Caco-2 (cell line): ENCODE data around the gene GMNC. TPM values are rescaled to one million over a fixed set of nuclear protein-coding genes. Genes with fewer than 3 reads are reported as not detected.

Experiments
- Bru-seq: library from RNA; stranded (reverse); fragments of 400-500 nt; gene quantifications from one replicate; lab custom pipeline; 2021; lab: Mats Ljungman, UMichigan
- BruChase-seq, 2 experiments: library from RNA; stranded (reverse); fragments of 400-500 nt; gene quantifications; one replicate each; lab custom pipeline; 2021; lab: Mats Ljungman, UMichigan
- BruUV-seq: library from RNA; stranded (reverse); fragments of 400-500 nt; replicated peaks from 2 replicates; lab custom pipeline; 2021; lab: Mats Ljungman, UMichigan
- CTCF ChIA-PET: fragments of 300-600 bp; sonication (Branson Sonifier 250); formaldehyde crosslinking; loops from one replicate; lab custom pipeline; 2022; ENCODE audit warnings: antibody characterized with exemption; lab: Charles Lee
- POLR2A ChIA-PET: fragments of 300-600 bp; sonication (Branson Sonifier 250); formaldehyde crosslinking; loops from one replicate; lab custom pipeline; 2022; ENCODE audit warnings: antibody characterized with exemption; lab: Charles Lee
- DNase-seq, 2 experiments: peaks; one replicate each; pipeline versions ENCODE4 v3.0.0 to v3.0.0-alpha.2; 2020 to 2022
- H3K27me3 ChIP-seq: replicated peaks from 2 replicates; pipeline ENCODE4 v1.6.0; 2011; ENCODE audit warnings: low read length; ENCODE audit not compliant: control insufficient read depth, insufficient read depth
- H3K36me3 ChIP-seq: 2 replicates; pipeline ENCODE4 v1.5.1; 2011; ENCODE audit warnings: low read length; ENCODE audit not compliant: control insufficient read depth, insufficient read depth
- H3K4me1 ChIP-seq: fragments of 250-450 bp; sonication (Bioruptor Pico); 2 replicates; pipeline ENCODE4 v1.5.1; 2020; ENCODE audit warnings: mild to moderate bottlenecking
- H3K4me3 ChIP-seq: 2 replicates; pipeline ENCODE4 v1.5.1; 2011; ENCODE audit warnings: low read depth, mild to moderate bottlenecking, control low read depth, low read length
- H3K9me3 ChIP-seq: fragments of 250-450 bp; sonication (Bioruptor Pico); 2 replicates; pipeline ENCODE4 v1.5.1; 2020; ENCODE audit warnings: mild to moderate bottlenecking, moderate library complexity
- H3K27ac Mint-ChIP-seq: one replicate; pipeline ENCODE4 v1.8.0; 2022; ENCODE audit warnings: mixed read lengths; ENCODE audit not compliant: unreplicated experiment
- H3K27me3 Mint-ChIP-seq: one replicate; pipeline ENCODE4 v1.8.0; 2022; ENCODE audit warnings: mixed read lengths; ENCODE audit not compliant: insufficient read depth, unreplicated experiment
- H3K36me3 Mint-ChIP-seq: one replicate; pipeline ENCODE4 v1.8.0; 2022; ENCODE audit warnings: mild to moderate bottlenecking, mixed read lengths; ENCODE audit not compliant: insufficient read depth, unreplicated experiment
- H3K4me1 Mint-ChIP-seq: one replicate; pipeline ENCODE4 v1.8.0; 2022; ENCODE audit warnings: low read depth, mixed read lengths; ENCODE audit not compliant: unreplicated experiment
- H3K4me3 Mint-ChIP-seq: one replicate; pipeline ENCODE4 v1.8.0; 2022; ENCODE audit warnings: mild to moderate bottlenecking, moderate library complexity, mixed read lengths; ENCODE audit not compliant: unreplicated experiment
- H3K9me3 Mint-ChIP-seq: one replicate; pipeline ENCODE4 v1.8.0; 2022; ENCODE audit warnings: mixed read lengths; ENCODE audit not compliant: unreplicated experiment
- intact Hi-C: fragments of 100-400 bp; cut with micrococcal nuclease; formaldehyde crosslinking; loops from one replicate; pipeline ENCODE4 v1.10.0; 2022; ENCODE audit not compliant: unreplicated experiment
- long read RNA-seq: library from polyadenylated mRNA; stranded (forward); transcript quantifications from one replicate; pipeline ENCODE4 v2.0.0, GENCODE V29; 2022
- total RNA-seq: library from RNA; stranded (reverse); gene quantifications from 2 replicates; pipeline ENCODE4 v1.2.3, GENCODE V29; 2022
- TF ChIP-seq, protein P1 (sequence below), 2 experiments: fragments of 200-600 bp in 1 of 2; IDR thresholded peaks; 1 replicate in 1 of 2; 2 replicates in 1 of 2; pipeline versions ENCODE4 v1.5.1 to v1.8.0; 2011 to 2022; ENCODE audit warnings: antibody characterized with exemption in 1 of 2, control low read depth in 1 of 2, inconsistent platforms in 1 of 2, low read depth in 1 of 2, low read length in 1 of 2, mild to moderate bottlenecking in 1 of 2, moderate library complexity in 1 of 2; ENCODE audit not compliant: insufficient read depth in 1 of 2, severe bottlenecking in 1 of 2, unreplicated experiment in 1 of 2

GMNC gene
- not detected in 2 replicates for total RNA-seq
- Bru-seq, nascent RNA = not detected
- not detected for BruChase-seq, experiment 1, labeled RNA remaining after a 2-hour chase
- BruChase-seq, experiment 2, labeled RNA remaining after a 6-hour chase = percentile 12 among the genes with signal in this experiment
- long read RNA-seq = 0 reads

GRCh38 chr3:190862209-190863118 lies at the start of gene GMNC:
Gene GMNC (minus strand): TSS chr3:190862694. CDS start chr3:190862615, 79 bp downstream.
- no peaks in the 10 kb centered on the region for H3K36me3 ChIP-seq
- peak within 1 kb of the TSS; percentile 75 for H3K4me3 Mint-ChIP-seq
- H3K36me3 Mint-ChIP-seq = no peaks in the 10 kb centered on the region
- ChIA-PET CTCF (interaction anchor here (1.1 kb wide), 1 partner anchor 162 kb away, joined by 3 read pairs; no protein-coding TSS in a partner anchor), POLR2A (no interaction called here)
- peaks cover 15% of the 10 kb centered on the region for H3K4me1 Mint-ChIP-seq
- DNase-seq = peak; percentile 62 to 73
- BruUV-seq = no TSS peak
- TF ChIP-seq, protein P1, sequence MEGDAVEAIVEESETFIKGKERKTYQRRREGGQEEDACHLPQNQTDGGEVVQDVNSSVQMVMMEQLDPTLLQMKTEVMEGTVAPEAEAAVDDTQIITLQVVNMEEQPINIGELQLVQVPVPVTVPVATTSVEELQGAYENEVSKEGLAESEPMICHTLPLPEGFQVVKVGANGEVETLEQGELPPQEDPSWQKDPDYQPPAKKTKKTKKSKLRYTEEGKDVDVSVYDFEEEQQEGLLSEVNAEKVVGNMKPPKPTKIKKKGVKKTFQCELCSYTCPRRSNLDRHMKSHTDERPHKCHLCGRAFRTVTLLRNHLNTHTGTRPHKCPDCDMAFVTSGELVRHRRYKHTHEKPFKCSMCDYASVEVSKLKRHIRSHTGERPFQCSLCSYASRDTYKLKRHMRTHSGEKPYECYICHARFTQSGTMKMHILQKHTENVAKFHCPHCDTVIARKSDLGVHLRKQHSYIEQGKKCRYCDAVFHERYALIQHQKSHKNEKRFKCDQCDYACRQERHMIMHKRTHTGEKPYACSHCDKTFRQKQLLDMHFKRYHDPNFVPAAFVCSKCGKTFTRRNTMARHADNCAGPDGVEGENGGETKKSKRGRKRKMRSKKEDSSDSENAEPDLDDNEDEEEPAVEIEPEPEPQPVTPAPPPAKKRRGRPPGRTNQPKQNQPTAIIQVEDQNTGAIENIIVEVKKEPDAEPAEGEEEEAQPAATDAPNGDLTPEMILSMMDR (IDR thresholded peaks at IDR 0.05; ENCODE audit: insufficient read depth in 1 of 2, low read depth in 1 of 2, low read length in 1 of 2, severe bottlenecking in 1 of 2, unreplicated experiment in 1 of 2) = no peak
- no peaks in the 10 kb centered on the region for H3K27me3 ChIP-seq
- H3K27ac Mint-ChIP-seq = no peak within 1 kb of the TSS
- peak within 1 kb of the TSS; percentile 46 for H3K4me3 ChIP-seq
- H3K9me3 Mint-ChIP-seq = no peaks in the 10 kb centered on the region
- intact Hi-C loops = loop anchor here (5.0 kb wide), 1 partner anchor 160 kb away; no protein-coding TSS in a partner anchor
- H3K4me1 ChIP-seq = peaks cover 7% of the 10 kb centered on the region; the same call in 1 of the 2 replicates
- H3K9me3 ChIP-seq = no peaks in the 10 kb centered on the region
- H3K27me3 Mint-ChIP-seq = peaks cover 23% of the 10 kb centered on the region

DNA sequence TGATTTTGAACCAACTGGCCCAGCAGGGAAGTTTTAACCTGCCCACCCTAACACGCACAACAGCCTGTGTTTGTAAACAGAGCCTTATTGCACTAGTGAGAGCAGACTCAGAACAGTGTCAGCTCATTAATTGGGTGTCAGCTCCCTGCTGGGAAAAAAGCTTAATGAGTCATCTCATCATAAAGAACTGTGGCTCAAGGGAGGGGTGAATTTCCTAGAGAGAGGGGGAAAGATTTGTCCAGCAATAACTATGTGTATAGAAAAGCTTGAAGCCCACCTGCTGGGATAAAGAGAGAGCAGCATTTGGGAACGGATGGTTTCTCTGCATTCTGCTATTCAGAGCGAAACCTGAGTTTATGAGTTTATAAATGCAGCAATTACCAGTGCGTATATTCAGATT lies 48.9 kb upstream of the GMNC start:
- TF ChIP-seq, protein P1 (IDR thresholded peaks at IDR 0.05; ENCODE audit: insufficient read depth in 1 of 2, low read depth in 1 of 2, low read length in 1 of 2, severe bottlenecking in 1 of 2, unreplicated experiment in 1 of 2) = no peak

DNA sequence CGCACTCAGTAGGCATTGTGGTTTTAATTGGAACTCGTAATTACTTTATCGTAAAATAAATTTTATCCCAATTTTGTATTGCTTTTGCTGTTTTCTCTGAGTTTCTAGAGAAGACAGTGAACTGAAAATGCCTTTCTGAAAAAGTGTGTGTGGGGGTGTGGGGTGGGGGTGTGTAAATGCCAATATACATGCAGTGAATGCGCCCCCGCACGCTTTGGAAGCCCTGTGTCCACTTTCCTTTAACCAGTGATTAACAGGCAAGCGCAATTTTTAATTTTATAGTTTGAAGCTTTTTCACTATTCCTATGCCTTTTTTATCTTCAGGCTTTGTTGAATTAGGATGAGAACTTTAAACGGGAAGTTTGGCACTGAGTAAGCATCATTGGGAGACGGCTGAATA lies 47.4 kb upstream of the GMNC start:
- H3K4me1 ChIP-seq = no peaks in the 10 kb centered on the region
- H3K4me3 ChIP-seq = no peak overlapping the region
- H3K9me3 Mint-ChIP-seq = no peaks in the 10 kb centered on the region
- H3K4me3 Mint-ChIP-seq = no peak overlapping the region
- CTCF ChIA-PET = no interaction called here
- TF ChIP-seq, protein P1 (IDR thresholded peaks at IDR 0.05; ENCODE audit: insufficient read depth in 1 of 2, low read depth in 1 of 2, low read length in 1 of 2, severe bottlenecking in 1 of 2, unreplicated experiment in 1 of 2) = no peak
- H3K27me3 Mint-ChIP-seq = peaks cover 8% of the 10 kb centered on the region
- BruUV-seq = no TSS peak
- intact Hi-C loops = no loop called here
- no peaks in the 10 kb centered on the region for H3K36me3 ChIP-seq
- no peaks in the 10 kb centered on the region for H3K36me3 Mint-ChIP-seq
- POLR2A ChIA-PET = no interaction called here
- no peak overlapping the region for H3K27ac Mint-ChIP-seq
- no peaks in the 10 kb centered on the region for H3K4me1 Mint-ChIP-seq
- no peaks in the 10 kb centered on the region; the same call in 1 of the 2 replicates for H3K9me3 ChIP-seq
- H3K27me3 ChIP-seq = no peaks in the 10 kb centered on the region
- no peak for DNase-seq

More for the DNA sequence above, 48.9 kb upstream of the GMNC start:
- no TSS peak for BruUV-seq
- H3K27ac Mint-ChIP-seq = no peak overlapping the region
- H3K4me3 ChIP-seq = no peak overlapping the region
- ChIA-PET POLR2A (no interaction called here), CTCF (no interaction called here)
- H3K4me1 ChIP-seq = no peaks in the 10 kb centered on the region
- no peaks in the 10 kb centered on the region for H3K36me3 Mint-ChIP-seq
- peaks cover 11% of the 10 kb centered on the region for H3K27me3 Mint-ChIP-seq
- no peaks in the 10 kb centered on the region; the same call in 1 of the 2 replicates for H3K9me3 ChIP-seq
- no peaks in the 10 kb centered on the region for H3K27me3 ChIP-seq
- no peak overlapping the region for H3K4me3 Mint-ChIP-seq
- H3K4me1 Mint-ChIP-seq = no peaks in the 10 kb centered on the region
- intact Hi-C loops = no loop called here
- no peak for DNase-seq
- H3K36me3 ChIP-seq = no peaks in the 10 kb centered on the region
- H3K9me3 Mint-ChIP-seq = no peaks in the 10 kb centered on the region
